ENCODE measurements around the gene NALCN.

- no peak for TF ChIP-seq CTCF (IDR thresholded peaks at IDR 0.05)
- TF ChIP-seq POLR2AphosphoS5 (IDR thresholded peaks at IDR 0.05), result no peak
- no peak for TF ChIP-seq POLR2A (IDR thresholded peaks at IDR 0.05)
- no peak for TF ChIP-seq EP300 (IDR thresholded peaks at IDR 0.05; ENCODE audit: low read depth)
These were observed 246.0 kb downstream of the NALCN start for GRCh38 chr13:101170306-101170705.
